Heart left ventricle (tissue), 16 donors: Measurements from ENCODE around the gene NUDT14. TPM values are rescaled to one million over a fixed set of nuclear protein-coding genes. Genes with fewer than 3 reads are reported as not detected.

Experiments used
- ATAC-seq, 4 donors: fragments of 200-7000 bp; cut with Tn5 transposase; one replicate each; pipeline ENCODE4 v1.9.1; 2020 to 2022; ENCODE audit warnings: moderate library complexity in 4 of 4, mild to moderate bottlenecking in 3 of 4, moderate number of reproducible peaks in 1 of 4
- DNase-seq, 5 donors: peaks; one replicate each; pipeline ENCODE4 v3.0.0-alpha.2; 2020
- H3K27ac ChIP-seq, 12 donors: fragments of 200-600 bp; sonication (generic) in 4 of 12; one replicate each; pipeline versions ENCODE4 v1.5.0 to v1.8.0; 2016 to 2022; ENCODE audit warnings: mild to moderate bottlenecking in 2 of 12
- H3K27me3 ChIP-seq, 9 donors: fragments of 200-600 bp; sonication (generic) in 2 of 9; one replicate each; pipeline versions ENCODE4 v1.5.1 to v1.8.0; 2016 to 2022; ENCODE audit warnings: mild to moderate bottlenecking in 3 of 9
- H3K36me3 ChIP-seq, 9 donors: fragments of 200-600 bp; sonication (generic) in 2 of 9; one replicate each; pipeline versions ENCODE4 v1.5.0 to v1.8.0; 2018 to 2022; ENCODE audit warnings: mild to moderate bottlenecking in 2 of 9
- H3K4me1 ChIP-seq, 12 donors: fragments of 200-600 bp; sonication (generic) in 4 of 12; one replicate each; pipeline versions ENCODE4 v1.5.0 to v1.8.0; 2016 to 2022; ENCODE audit warnings: mild to moderate bottlenecking in 3 of 12
- H3K4me3 ChIP-seq, 12 donors: fragments of 200-600 bp; sonication (generic) in 4 of 12; one replicate each; pipeline versions ENCODE4 v1.5.0 to v1.8.0; 2017 to 2022; ENCODE audit warnings: mild to moderate bottlenecking in 9 of 12, moderate library complexity in 4 of 12
- H3K9me3 ChIP-seq, 12 donors: fragments of 200-600 bp; sonication (generic) in 4 of 12; one replicate each; pipeline versions ENCODE4 v1.5.0 to v1.8.0; 2016 to 2022; ENCODE audit warnings: mild to moderate bottlenecking in 1 of 12
- POLR2A ChIP-seq, 2 donors: fragments of 450-650 bp; IDR thresholded peaks; one replicate each; pipeline ENCODE4 v1.6.1; 2017; ENCODE audit warnings: antibody characterized with exemption in 2 of 2, mild to moderate bottlenecking in 2 of 2, moderate library complexity in 2 of 2
- WGBS, 4 donors: extraction: QIAGEN DNeasy Blood & Tissue Kit in 2 of 4; methylation state at CpG; one replicate each; pipeline versions ENCODE4 v1.1.5 to v1.1.7; 2013 to 2018; 5-methylcytosine and 5-hydroxymethylcytosine counted together
- intact Hi-C, 10 donors: fragments of 100-400 bp; cut with DNase I; formaldehyde crosslinking; loops; one replicate each; pipeline versions ENCODE4 v1.11.1 to v1.14.2; 2022
- polyA plus RNA-seq, 2 donors: library from polyadenylated mRNA; stranded (reverse); fragments of 200-250 nt; gene quantifications; one replicate each; pipeline ENCODE4 v1.2.3, GENCODE V29; 2013
- total RNA-seq, 9 donors: library from RNA; depleted of rRNA in 2 of 9; stranded (reverse); fragments of >200 nt in 2 of 9; fragmentation: NEBNext Ultra II Directional in 3 of 9; extraction: Animal tissue kit (Norgen Biotek cat#: 25700) in 3 of 9; gene quantifications; one replicate each; pipeline versions ENCODE4 v1.1.0 to v1.2.4, GENCODE V29; 2016 to 2023
- TF ChIP-seq, protein P1 (sequence below), 12 donors: fragments of 200-600 bp; sonication (generic) in 4 of 12; IDR thresholded peaks; one replicate each; pipeline versions ENCODE4 v1.5.0 to v1.8.0; 2018 to 2022; ENCODE audit warnings: antibody characterized with exemption in 12 of 12, mild to moderate bottlenecking in 5 of 12
- donor health status: ischemic (EF 13 %, LVEDD 7.1; RV severe dilation, severe dysfunction).
- donor health status: healthy with polysubstance abuse.
- donor health status: DM: no; HTN: yes; CAD: no.
- donor health status: DM: no; HTN: no; CAD: no.
- donor health status: ischemic (EF 25% LVEDD 6.9; RV normal size, moderate dysfunction).
- donor health status: ischemic (EF 25% LVEDD 5.7; RV mildly dilated, moderate dysfunction).
- donor health status: healthy.
- donor health status: DM: yes; HTN: yes; CAD: no.
- donor health status: ischemic (EF 35%, LVEDD 5.7; RV mildly dilated, moderate dysfunction).
- donor health status: nonischemic (EF 11% LVEDD 7.7; RV severe dilation, severe dysfunction).
- donor health status: DM: yes; HTN: yes; CAD: no.
- donor health status: PGD.
- donor health status: ischemic (EF 29% LVEDD 5.4; RV normal size, mild dysfunction).
- donor health status: nonischemic (EF 23%, LVEDD 6.1; RV moderate dilation, normal function).

Gene NUDT14
- total and polyA plus RNA-seq, 11 donors, result 14.3 to 48.9 (median 23.8) TPM

DNA sequence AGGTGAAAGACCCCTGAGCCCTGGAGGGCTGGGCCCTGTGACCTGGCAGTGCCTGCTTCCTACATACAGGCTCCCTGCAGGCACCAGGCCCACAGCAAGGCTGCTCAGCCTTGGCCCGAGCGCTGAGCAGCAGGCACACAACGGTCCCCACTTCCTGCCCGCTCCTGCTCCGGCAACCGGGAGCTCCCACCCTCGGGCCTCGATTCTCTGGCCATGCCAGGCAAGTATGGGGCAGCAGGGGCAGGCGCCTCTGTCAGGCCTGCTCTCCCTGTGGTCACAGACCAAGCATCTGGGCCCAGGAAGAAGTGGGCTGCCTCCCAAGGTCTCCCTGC, 30.6 kb upstream of the NUDT14 start:
- H3K4me1 ChIP-seq, result peaks cover 0 to 12% (median 8%) of the 10 kb centered on the region in 12 donors
- no peak overlapping the region for H3K4me3 ChIP-seq
- H3K27me3 ChIP-seq, result no peaks in the 10 kb centered on the region
- H3K9me3 ChIP-seq, result no peaks in the 10 kb centered on the region
- H3K27ac ChIP-seq, result no peak overlapping the region
- peak in 1 of 5 donors; percentile 17 for DNase-seq
- no peak for ATAC-seq
- 88 to 100% (median 89%) methylated on average over 2 to 9 of the region's 9 CpGs; no CpG with 5 or more reads in 1 of the 4 donors for WGBS, 4 donors
- TF ChIP-seq POLR2A (IDR thresholded peaks at IDR 0.05), result no peak
- TF ChIP-seq, protein P1, sequence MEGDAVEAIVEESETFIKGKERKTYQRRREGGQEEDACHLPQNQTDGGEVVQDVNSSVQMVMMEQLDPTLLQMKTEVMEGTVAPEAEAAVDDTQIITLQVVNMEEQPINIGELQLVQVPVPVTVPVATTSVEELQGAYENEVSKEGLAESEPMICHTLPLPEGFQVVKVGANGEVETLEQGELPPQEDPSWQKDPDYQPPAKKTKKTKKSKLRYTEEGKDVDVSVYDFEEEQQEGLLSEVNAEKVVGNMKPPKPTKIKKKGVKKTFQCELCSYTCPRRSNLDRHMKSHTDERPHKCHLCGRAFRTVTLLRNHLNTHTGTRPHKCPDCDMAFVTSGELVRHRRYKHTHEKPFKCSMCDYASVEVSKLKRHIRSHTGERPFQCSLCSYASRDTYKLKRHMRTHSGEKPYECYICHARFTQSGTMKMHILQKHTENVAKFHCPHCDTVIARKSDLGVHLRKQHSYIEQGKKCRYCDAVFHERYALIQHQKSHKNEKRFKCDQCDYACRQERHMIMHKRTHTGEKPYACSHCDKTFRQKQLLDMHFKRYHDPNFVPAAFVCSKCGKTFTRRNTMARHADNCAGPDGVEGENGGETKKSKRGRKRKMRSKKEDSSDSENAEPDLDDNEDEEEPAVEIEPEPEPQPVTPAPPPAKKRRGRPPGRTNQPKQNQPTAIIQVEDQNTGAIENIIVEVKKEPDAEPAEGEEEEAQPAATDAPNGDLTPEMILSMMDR (IDR thresholded peaks at IDR 0.05), result no peak
- H3K36me3 ChIP-seq, result peaks cover 0 to 52% (median 24%) of the 10 kb centered on the region in 9 donors
- intact Hi-C loops, result no loop called here

DNA sequence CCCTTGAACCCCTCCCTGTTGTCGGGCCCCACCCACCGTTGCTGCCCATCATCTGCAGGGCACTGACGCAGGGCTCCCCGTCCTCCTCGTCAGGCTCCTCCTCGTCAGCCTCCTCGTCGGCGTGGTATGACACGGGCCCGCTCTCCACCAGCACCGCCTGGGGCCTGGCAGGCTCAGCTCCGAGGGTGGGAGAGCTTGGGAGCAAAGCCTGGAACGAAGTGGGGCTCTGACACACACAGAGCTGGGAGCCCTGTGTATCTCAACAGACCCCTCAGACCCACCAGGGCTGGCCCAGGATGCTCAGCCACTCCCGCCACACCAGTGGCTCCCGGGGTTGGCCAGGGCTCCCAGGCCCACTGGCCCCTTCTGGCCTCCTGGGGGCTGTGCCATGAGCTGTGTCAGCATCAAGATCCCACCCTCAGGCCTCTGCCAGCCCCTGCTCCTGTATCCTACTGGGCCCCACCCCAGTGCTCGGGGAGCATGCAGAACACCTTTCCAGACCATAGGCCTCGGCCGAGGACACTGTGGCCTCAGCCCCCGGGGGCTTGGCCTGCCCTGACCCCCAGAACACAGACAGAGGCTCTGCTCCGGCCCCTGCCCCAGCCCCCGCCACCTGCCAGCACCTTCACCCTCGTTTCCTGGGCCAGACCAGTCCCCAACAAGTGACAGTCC, 30.1 kb upstream of the NUDT14 start:
- Histone ChIP-seq H3K27ac (no peak overlapping the region), H3K27me3 (no peaks in the 10 kb centered on the region), H3K4me3 (no peak overlapping the region), H3K36me3 (peaks cover 0 to 47% (median 20%) of the 10 kb centered on the region in 9 donors), H3K9me3 (no peaks in the 10 kb centered on the region), H3K4me1 (peaks cover 0 to 17% (median 9%) of the 10 kb centered on the region in 12 donors)
- TF ChIP-seq POLR2A (IDR thresholded peaks at IDR 0.05), result no peak
- TF ChIP-seq, protein P1 (IDR thresholded peaks at IDR 0.05), result no peak
- intact Hi-C loops, result no loop called here
- no peak for ATAC-seq
- DNase-seq, result peak in 1 of 5 donors; percentile 19
- 93 to 97% (median 94%) methylated on average over 16 to 23 of the region's 23 CpGs for WGBS, 4 donors

DNA sequence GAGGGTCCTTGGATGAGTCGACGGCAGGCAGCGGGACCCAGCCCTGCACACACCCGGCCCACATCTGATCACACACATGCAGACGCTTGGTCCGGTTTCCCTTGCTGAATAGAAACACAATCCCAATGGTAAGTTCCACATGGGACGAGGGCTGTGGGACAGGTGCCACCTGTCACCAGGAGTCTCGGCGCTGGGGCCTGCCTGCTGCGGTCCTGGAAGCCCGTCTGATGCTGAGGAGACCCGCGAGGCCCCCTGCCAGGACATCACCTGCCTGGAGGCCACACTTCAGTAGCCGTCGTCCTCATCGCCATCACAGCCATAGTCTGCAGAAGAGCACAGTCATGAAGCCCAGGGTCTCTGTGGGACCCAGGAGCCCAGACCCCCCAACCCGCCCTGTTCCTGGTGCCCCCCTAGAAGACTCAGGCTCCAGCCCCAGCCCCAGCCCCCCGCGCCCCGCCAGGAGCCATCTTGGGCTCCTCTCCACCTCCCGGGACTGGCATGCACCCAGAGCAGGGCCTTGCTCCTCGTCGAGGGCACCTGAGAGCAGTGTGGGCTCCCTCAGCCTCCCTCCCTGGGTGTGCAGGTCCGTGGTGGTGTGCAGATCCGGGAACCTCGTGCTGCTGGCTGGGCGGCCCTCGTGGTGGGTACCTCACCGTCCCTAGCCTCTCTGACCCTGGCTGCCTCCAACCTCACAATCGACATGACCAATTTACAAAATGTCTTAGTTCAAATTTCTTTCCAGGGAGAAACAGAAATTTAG, 29.3 kb upstream of the NUDT14 start:
- no peaks in the 10 kb centered on the region for H3K27me3 ChIP-seq
- no peak overlapping the region for H3K4me3 ChIP-seq
- WGBS, 4 donors, result 93 to 96% (median 93%) methylated on average over 21 to 30 of the region's 30 CpGs
- TF ChIP-seq, protein P1 (IDR thresholded peaks at IDR 0.05), result no peak
- no peak for TF ChIP-seq POLR2A (IDR thresholded peaks at IDR 0.05)
- intact Hi-C loops, result no loop called here
- H3K9me3 ChIP-seq, result no peaks in the 10 kb centered on the region
- peak in 1 of 5 donors; percentile 27 for DNase-seq
- H3K27ac ChIP-seq, result no peak overlapping the region
- no peak for ATAC-seq
- H3K4me1 ChIP-seq, result peaks cover 0 to 25% (median 16%) of the 10 kb centered on the region in 12 donors
- peaks cover 0 to 46% (median 20%) of the 10 kb centered on the region in 9 donors for H3K36me3 ChIP-seq

DNA sequence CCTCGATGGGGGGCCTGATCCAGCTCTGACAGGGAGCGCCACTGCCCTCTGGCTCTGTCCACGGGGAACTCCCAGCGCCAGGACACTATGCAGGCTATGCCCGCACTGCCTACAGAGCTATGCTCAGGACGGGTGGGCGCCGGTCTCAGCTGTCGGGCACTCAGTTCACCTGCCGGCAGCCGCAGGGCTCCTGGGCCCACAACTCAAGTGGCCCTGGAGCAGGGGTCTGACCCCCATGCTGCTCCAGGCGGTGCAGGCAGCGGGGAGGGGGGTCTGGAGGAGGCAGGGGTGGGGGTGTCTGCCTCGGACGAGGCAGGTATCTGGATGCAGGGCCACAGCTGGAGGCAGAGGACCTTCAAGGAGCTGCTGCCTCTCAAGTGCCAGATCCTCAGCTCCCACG, 28.5 kb upstream of the NUDT14 start:
- Histone ChIP-seq H3K9me3 (no peaks in the 10 kb centered on the region), H3K27ac (no peak overlapping the region), H3K36me3 (peaks cover 0 to 46% (median 20%) of the 10 kb centered on the region in 9 donors), H3K4me3 (no peak overlapping the region), H3K4me1 (peaks cover 0 to 33% (median 23%) of the 10 kb centered on the region in 12 donors), H3K27me3 (no peaks in the 10 kb centered on the region)
- TF ChIP-seq POLR2A (IDR thresholded peaks at IDR 0.05), result no peak
- TF ChIP-seq, protein P1 (IDR thresholded peaks at IDR 0.05), result no peak
- 80 to 100% (median 94%) methylated on average over 1 to 16 of the region's 16 CpGs for WGBS, 4 donors
- intact Hi-C loops, result loop anchor here in 3 of 10 donors (10.0 kb wide), 2 partner anchors 45 to 235 kb away; partner anchors contain the start of gene AHNAK2 (in 1 of the 3)
- DNase-seq (no peak), ATAC-seq (no peak)
